Measurements from ENCODE around the gene RFESD. TPM values are rescaled to one million over a fixed set of nuclear protein-coding genes. Genes with fewer than 3 reads are reported as not detected.

The RFESD gene
- total RNA-seq = 4.5 TPM

- DNase-seq (ENCODE audit: low spot score) = peak; percentile 99
These were observed at the start of gene RFESD for GRCh38 chr5:95646569-95647431. Gene RFESD (plus strand): TSS chr5:95646777. CDS start chr5:95652272, 5,495 bp downstream.

DNA sequence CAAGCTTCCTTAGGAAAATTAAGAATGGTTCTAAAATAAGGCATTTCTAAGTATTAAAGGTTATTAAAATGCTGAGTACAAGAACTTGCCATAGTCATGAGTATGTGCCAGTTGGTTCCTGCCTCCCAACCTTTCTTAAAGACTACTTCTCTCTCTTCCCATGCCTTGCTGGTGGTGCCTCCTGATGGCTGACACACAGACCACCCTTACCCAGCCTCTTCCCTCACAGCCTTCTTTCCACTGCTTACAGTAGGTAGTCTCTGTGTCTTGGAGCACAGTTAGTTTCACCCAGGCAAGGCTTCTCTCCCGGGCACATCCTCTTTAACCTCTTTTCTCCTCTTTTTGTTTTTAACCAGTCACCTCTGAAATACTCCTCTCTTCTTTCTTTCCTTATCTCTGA lies 47.3 kb upstream of the RFESD start:
- DNase-seq (ENCODE audit: low spot score) = no peak

- DNase-seq (ENCODE audit: low spot score) = no peak
These were observed 46.0 kb upstream of the RFESD start for GRCh38 chr5:95600557-95600956.

DNA sequence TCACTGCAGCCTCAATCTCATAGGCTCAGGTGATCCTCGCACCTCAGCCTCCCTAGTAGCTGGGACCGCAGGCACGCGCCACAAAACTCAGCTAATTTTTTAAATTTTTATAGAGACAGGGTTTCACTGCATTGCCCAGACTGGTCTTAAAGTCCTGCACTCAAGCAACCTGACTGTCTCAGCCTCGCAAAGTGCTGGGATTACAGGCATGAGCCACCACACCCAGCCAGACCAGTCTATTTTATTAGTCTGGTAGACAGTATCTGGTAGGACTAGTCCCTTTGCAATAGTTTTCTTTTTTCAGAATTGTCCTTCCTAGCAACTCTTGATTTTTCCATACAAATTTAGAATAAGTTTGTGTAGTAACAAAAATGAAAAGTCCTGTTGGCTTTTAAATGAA lies 40.8 kb upstream of the RFESD start:
- DNase-seq (ENCODE audit: low spot score) = no peak

GRCh38 chr5:95606419-95606818 lies 40.2 kb upstream of the RFESD start:
- no peak for DNase-seq (ENCODE audit: low spot score)

DNA sequence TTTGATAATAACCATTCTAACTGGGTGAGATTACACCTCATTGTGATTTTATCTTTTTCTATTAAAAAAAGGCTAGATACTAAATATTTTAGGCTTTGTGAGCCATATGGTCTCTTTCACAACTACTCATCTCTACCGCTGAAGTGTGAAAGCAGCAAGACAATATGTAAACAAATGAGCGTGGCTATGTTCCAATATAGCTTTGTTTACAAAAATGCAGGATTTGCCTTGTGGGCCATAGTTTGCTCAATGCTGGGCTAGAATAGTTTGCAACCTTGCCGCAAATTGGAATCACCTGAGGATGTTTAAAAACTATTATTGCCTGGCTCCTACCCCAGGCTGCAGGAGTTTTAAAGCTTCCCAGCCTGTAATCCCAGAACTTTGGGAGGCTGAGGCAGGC lies 36.9 kb upstream of the RFESD start:
- DNase-seq (ENCODE audit: low spot score) = no peak

GRCh38 chr5:95610546-95610945 lies 36.0 kb upstream of the RFESD start:
- DNase-seq (ENCODE audit: low spot score) = no peak

- DNase-seq (ENCODE audit: low spot score) = no peak
These were observed 35.2 kb upstream of the RFESD start for GRCh38 chr5:95611396-95611795.

DNA sequence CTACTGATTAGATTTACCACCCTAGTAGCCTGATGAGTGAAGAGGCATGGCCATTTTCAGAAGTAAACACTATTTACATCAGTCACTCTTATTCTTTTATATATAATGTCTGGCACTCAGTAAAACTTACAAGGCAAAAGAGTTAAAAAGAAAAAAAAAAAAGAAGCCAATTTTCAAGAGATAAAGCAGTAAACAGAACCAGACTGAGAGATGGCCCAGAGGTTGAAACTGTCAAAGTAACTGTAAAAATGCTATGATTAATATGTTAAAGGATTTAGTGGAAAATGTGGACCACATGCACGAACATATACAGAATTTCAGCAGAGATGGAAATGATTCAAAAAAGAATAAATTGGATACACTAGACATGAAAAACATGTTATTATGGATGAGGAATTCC lies 33.1 kb upstream of the RFESD start:
- DNase-seq (ENCODE audit: low spot score) = no peak

- DNase-seq (ENCODE audit: low spot score) = no peak
These were observed 31.5 kb upstream of the RFESD start for GRCh38 chr5:95615164-95615467.

DNA sequence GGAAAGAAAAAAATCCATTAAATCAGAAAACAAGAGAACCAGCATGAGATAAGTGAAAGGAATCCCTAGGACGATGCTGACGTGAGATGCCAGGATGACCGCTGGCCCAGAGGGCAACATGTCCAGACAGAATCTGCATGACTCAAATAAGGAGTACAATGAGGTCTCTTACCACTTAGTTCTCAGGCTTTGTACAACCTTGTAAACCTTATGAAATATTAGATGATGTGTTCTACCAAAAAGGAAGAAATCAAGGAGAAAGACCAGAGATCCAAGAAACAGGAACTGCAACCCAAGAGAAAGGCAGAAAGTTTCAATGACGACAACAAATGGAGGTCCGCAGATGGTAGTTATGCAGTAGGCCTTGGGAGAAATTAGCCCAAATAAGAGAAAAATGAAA lies 29.5 kb upstream of the RFESD start:
- DNase-seq (ENCODE audit: low spot score) = no peak

DNA sequence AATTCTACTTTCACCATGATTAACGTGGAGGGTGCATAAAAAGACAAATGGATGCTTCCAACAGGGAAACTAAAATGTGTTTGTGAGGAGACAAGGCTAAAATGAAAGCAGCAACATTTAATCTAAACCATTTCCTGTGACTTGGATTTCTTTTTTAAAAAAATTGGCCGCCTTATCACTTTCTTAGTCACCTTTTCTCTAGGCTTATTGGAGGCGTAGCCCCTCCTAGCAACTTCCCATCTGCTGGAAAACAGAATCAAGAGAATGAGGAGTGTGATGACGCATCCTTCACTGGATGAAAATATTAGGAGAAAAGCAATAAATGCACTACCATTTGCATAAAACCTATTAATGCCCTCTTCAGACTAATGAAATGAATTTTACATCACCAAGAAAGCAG lies 27.5 kb upstream of the RFESD start:
- DNase-seq (ENCODE audit: low spot score) = no peak

DNA sequence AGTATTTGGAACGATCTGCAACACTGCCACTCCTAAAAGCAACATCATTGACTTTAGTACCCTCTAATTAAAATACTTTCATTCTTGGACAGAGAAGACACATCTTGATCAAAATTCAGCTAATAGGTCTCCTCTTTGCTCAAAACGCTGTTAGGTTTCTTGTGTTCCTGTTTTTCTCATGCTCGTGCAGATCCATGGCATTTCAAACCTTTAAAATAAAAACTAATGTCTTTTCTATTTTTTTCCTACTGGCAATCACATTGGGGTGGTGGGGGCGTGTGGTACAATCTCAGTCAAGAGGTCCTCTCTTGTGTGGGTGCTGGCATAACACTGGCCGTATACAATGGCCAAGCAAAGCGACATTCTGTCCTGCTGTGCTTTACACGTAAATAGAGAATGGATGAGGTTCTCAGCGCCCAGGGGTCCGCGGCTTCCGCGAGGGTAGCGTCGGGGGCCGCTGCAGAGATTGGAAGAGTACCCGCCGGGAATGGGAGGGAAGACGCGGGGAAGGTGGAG lies 27.0 kb upstream of the RFESD start:
- no peak for DNase-seq (ENCODE audit: low spot score)

DNA sequence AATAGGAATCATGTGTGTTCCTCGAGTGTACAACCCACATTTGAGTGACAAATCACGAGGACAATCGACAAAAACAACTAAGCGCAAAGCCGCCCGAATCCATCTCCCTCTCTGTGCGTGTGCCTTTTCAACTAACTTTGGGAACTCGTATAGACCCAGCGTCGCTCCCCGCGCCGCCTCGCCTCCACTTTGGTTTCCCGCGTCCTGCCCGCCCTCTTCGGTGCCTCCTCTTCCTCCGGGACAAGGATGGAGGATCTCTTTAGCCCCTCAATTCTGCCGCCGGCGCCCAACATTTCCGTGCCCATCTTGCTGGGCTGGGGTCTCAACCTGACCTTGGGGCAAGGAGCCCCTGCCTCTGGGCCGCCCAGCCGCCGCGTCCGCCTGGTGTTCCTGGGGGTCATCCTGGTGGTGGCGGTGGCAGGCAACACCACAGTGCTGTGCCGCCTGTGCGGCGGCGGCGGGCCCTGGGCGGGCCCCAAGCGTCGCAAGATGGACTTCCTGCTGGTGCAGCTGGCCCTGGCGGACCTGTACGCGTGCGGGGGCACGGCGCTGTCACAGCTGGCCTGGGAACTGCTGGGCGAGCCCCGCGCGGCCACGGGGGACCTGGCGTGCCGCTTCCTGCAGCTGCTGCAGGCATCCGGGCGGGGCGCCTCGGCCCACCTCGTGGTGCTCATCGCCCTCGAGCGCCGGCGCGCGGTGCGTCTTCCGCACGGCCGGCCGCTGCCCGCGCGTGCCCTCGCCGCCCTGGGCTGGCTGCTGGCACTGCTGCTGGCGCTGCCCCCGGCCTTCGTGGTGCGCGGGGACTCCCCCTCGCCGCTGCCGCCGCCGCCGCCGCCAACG lies 26.3 kb upstream of the RFESD start, which contains the start of gene GPR150:
GPR150 (plus strand) TSS at position 58 of the 840 bp plus-strand sequence; CDS start at position 247, 189 bp downstream.
- peak; percentile 48 for DNase-seq (ENCODE audit: low spot score)

GRCh38 chr5:95620870-95621838 lies 25.4 kb upstream of the RFESD start:
- no peak for DNase-seq (ENCODE audit: low spot score)

DNA sequence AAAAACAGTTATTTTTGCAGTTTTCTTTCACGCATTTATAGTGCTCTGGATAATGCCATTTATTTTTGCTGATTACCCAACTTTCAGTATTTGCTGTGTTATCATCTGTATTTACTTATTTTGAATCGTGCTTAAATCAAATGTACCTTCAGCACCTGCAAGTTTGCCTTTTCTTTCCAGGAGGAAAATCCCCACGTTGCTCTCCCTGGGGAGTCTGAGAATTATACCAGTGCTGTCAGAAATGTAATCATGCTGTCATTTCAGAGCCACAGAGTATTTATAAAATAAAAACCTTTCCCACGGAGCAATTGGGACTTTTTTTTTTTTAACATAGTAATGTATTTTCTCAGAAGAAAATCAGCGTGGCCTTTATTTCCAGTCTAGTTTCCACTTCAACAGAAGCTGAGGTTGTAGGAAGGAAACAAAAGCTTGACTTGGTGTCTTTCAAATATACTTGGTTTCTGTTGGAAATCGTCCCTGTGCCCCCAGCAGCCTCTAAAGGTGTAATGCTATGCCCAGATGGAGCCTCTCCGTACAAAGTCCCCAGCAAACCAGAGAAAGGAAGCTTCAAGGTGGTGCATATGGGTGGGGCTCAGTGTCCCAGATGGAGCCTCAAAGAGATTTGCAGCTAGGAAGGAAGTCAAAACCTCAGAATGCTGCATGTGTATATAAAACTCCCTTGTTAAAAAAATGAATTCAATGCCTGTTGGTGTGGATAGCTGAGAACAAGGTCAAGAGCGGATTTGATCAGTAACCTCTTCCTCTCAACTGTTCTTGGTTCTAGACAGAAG lies 24.5 kb upstream of the RFESD start:
- no peak for DNase-seq (ENCODE audit: low spot score)

- no peak for DNase-seq (ENCODE audit: low spot score)
These were observed 22.9 kb upstream of the RFESD start for GRCh38 chr5:95623706-95624105.

- DNase-seq (ENCODE audit: low spot score) = no peak
These were observed 22.2 kb upstream of the RFESD start for GRCh38 chr5:95624368-95624767.

GRCh38 chr5:95626701-95627100 lies 19.9 kb upstream of the RFESD start:
- DNase-seq (ENCODE audit: low spot score) = no peak

- DNase-seq (ENCODE audit: low spot score) = no peak
These were observed 18.4 kb upstream of the RFESD start for GRCh38 chr5:95627971-95628810.
